ENCODE data around the gene KCNQ1. TPM values are rescaled to one million over a fixed set of nuclear protein-coding genes. Genes with fewer than 3 reads are reported as not detected.

Gene KCNQ1
- total RNA-seq, 2 experiments from 2014 or later: 8.7 to 9.5 TPM

- Mint-ChIP-seq H3K9me3 (peaks cover 24% of the 10 kb centered on the region), H3K4me3 (no peak overlapping the region), H3K27ac (no peak overlapping the region), H3K36me3 (ENCODE audit: low read depth) (peaks cover 21% of the 10 kb centered on the region), H3K4me1 (ENCODE audit: low read depth) (peaks cover 6% of the 10 kb centered on the region), H3K27me3 (no peaks in the 10 kb centered on the region)
- ATAC-seq: no peak
- TF ChIP-seq CTCF (IDR thresholded peaks at IDR 0.05): no peak
- intact Hi-C loops (cut with micrococcal nuclease): no loop called here
- DNase-seq: no peak
- ChIA-PET CTCF (no interaction called here), POLR2A (interaction anchor here (1.0 to 1.4 kb wide), 2 partner anchors 15 to 156 kb away, joined by 3 read pairs; no protein-coding TSS in a partner anchor)
These were observed 383.9 kb downstream of the KCNQ1 start for GRCh38 chr11:2828585-2829330.

- CTCF ChIA-PET: interaction anchor here (0.6 to 1.4 kb wide), 2 partner anchors 58 to 100 kb away, joined by 3 to 4 read pairs; no protein-coding TSS in a partner anchor
- DNase-seq: no peak
- peaks cover 6% of the 10 kb centered on the region for H3K4me1 Mint-ChIP-seq (ENCODE audit: low read depth)
- no peak overlapping the region for H3K4me3 Mint-ChIP-seq
- H3K27me3 Mint-ChIP-seq: no peaks in the 10 kb centered on the region
- TF ChIP-seq CTCF (IDR thresholded peaks at IDR 0.05): no peak
- H3K27ac Mint-ChIP-seq: no peak overlapping the region
- intact Hi-C loops (cut with micrococcal nuclease): no loop called here
- POLR2A ChIA-PET: no interaction called here
- H3K9me3 Mint-ChIP-seq: peaks cover 24% of the 10 kb centered on the region
- peaks cover 21% of the 10 kb centered on the region for H3K36me3 Mint-ChIP-seq (ENCODE audit: low read depth)
- ATAC-seq: no peak
These were observed 385.4 kb downstream of the KCNQ1 start for GRCh38 chr11:2830030-2830812.

GRCh38 chr11:2830886-2831285 lies 386.1 kb downstream of the KCNQ1 start:
- peaks cover 24% of the 10 kb centered on the region for H3K9me3 Mint-ChIP-seq
- TF ChIP-seq CTCF (IDR thresholded peaks at IDR 0.05): no peak
- CTCF ChIA-PET: interaction anchor here (1.4 kb wide), 1 partner anchor 57 kb away, joined by 4 read pairs; no protein-coding TSS in a partner anchor
- peaks cover 4% of the 10 kb centered on the region for H3K4me1 Mint-ChIP-seq (ENCODE audit: low read depth)
- no peak overlapping the region for H3K4me3 Mint-ChIP-seq
- POLR2A ChIA-PET: no interaction called here
- ATAC-seq (no peak), DNase-seq (no peak)
- intact Hi-C loops (cut with micrococcal nuclease): no loop called here
- H3K27me3 Mint-ChIP-seq: no peaks in the 10 kb centered on the region
- H3K27ac Mint-ChIP-seq: no peak overlapping the region
- peaks cover 21% of the 10 kb centered on the region for H3K36me3 Mint-ChIP-seq (ENCODE audit: low read depth)

- CTCF ChIA-PET: no interaction called here
- intact Hi-C loops (cut with micrococcal nuclease): no loop called here
- Mint-ChIP-seq H3K4me3 (no peak overlapping the region), H3K27ac (no peak overlapping the region), H3K36me3 (ENCODE audit: low read depth) (peaks cover 17% of the 10 kb centered on the region), H3K9me3 (peaks cover 21% of the 10 kb centered on the region), H3K27me3 (no peaks in the 10 kb centered on the region), H3K4me1 (ENCODE audit: low read depth) (no peaks in the 10 kb centered on the region)
- POLR2A ChIA-PET: no interaction called here
- no peak for ATAC-seq
- TF ChIP-seq CTCF (IDR thresholded peaks at IDR 0.05): no peak
- no peak for DNase-seq
These were observed 387.1 kb downstream of the KCNQ1 start for GRCh38 chr11:2831781-2832532.

Data from activated CD8-positive, alpha-beta T cell treated with anti-CD3 and anti-CD28 coated beads for 36 hours (primary cell).